Osteocyte (in vitro differentiated cells): Measurements from ENCODE around the gene ACR. TPM values are rescaled to one million over a fixed set of nuclear protein-coding genes. Genes with fewer than 3 reads are reported as not detected.
"Not testable (repeated sequence)": the region's sequence is repeated elsewhere in the genome, so short reads cannot be mapped to it uniquely, and the experiment has no call there.

Experiments used
- DNase-seq: peaks from one replicate; pipeline ENCODE4 v3.0.0; 2021; ENCODE audit warnings: mixed read lengths; ENCODE audit not compliant: unreplicated experiment; ENCODE audit errors: extremely low spot score
- H3K27ac Mint-ChIP-seq: one replicate; pipeline ENCODE4 v1.8.0; 2021; ENCODE audit warnings: mild to moderate bottlenecking, mixed read lengths; ENCODE audit not compliant: unreplicated experiment
- H3K27me3 Mint-ChIP-seq: one replicate; pipeline ENCODE4 v1.8.0; 2021; ENCODE audit warnings: mixed read lengths; ENCODE audit not compliant: unreplicated experiment
- H3K36me3 Mint-ChIP-seq: one replicate; pipeline ENCODE4 v1.8.0; 2021; ENCODE audit warnings: mixed read lengths; ENCODE audit not compliant: unreplicated experiment
- H3K4me1 Mint-ChIP-seq: one replicate; pipeline ENCODE4 v1.8.0; 2021; ENCODE audit warnings: mixed read lengths; ENCODE audit not compliant: unreplicated experiment
- H3K4me3 Mint-ChIP-seq: one replicate; pipeline ENCODE4 v1.8.0; 2021; ENCODE audit warnings: mild to moderate bottlenecking, moderate library complexity, mixed read lengths; ENCODE audit not compliant: unreplicated experiment
- H3K9me3 Mint-ChIP-seq: one replicate; pipeline ENCODE4 v1.8.0; 2021; ENCODE audit warnings: mixed read lengths; ENCODE audit not compliant: unreplicated experiment
- CTCF ChIP-seq: fragments of 200-600 bp; sonication (generic); IDR thresholded peaks from 2 replicates; pipeline ENCODE4 v1.5.0; 2021; ENCODE audit warnings: antibody characterized with exemption, mild to moderate bottlenecking, moderate library complexity
- total RNA-seq: library from RNA; stranded (reverse); gene quantifications from 2 replicates; pipeline ENCODE4 v1.2.1, GENCODE V29; 2021

The ACR gene
- total RNA-seq, 1 donor from 2014 or later = not detected

GRCh38 chr22:50756949-50757491 is 19.0 kb downstream of the ACR start:
- Mint-ChIP-seq H3K27me3 (peaks cover 19% of the 10 kb centered on the region), H3K27ac (peak overlapping the region; percentile 82), H3K4me3 (peak overlapping the region; percentile 88)
- not testable (repeated sequence) for H3K9me3 Mint-ChIP-seq, H3K4me1 Mint-ChIP-seq, H3K36me3 Mint-ChIP-seq
- peak; percentile 51 for TF ChIP-seq CTCF
- peak; percentile 80 for DNase-seq

- not testable (repeated sequence) for H3K4me1 Mint-ChIP-seq, H3K27me3 Mint-ChIP-seq, H3K4me3 Mint-ChIP-seq
Measured at GRCh38 chr22:50759597-50760341, 21.8 kb downstream of the ACR start.

GRCh38 chr22:50761829-50762228 is 23.8 kb downstream of the ACR start:
- not testable (repeated sequence) for H3K36me3 Mint-ChIP-seq, H3K9me3 Mint-ChIP-seq, H3K4me1 Mint-ChIP-seq, H3K4me3 Mint-ChIP-seq, H3K27ac Mint-ChIP-seq, H3K27me3 Mint-ChIP-seq, DNase-seq

More at GRCh38 chr22:50759597-50760341, 21.8 kb downstream of the ACR start:
- not testable (repeated sequence) for H3K36me3 Mint-ChIP-seq, H3K27ac Mint-ChIP-seq, H3K9me3 Mint-ChIP-seq, DNase-seq

- not testable (repeated sequence) for H3K4me3 Mint-ChIP-seq, DNase-seq, H3K9me3 Mint-ChIP-seq, H3K27me3 Mint-ChIP-seq, H3K4me1 Mint-ChIP-seq, H3K27ac Mint-ChIP-seq, H3K36me3 Mint-ChIP-seq
Measured at GRCh38 chr22:50764288-50764687, 26.3 kb downstream of the ACR start.

- TF ChIP-seq CTCF = peak; percentile 41
- H3K4me1 Mint-ChIP-seq, H3K27me3 Mint-ChIP-seq, H3K27ac Mint-ChIP-seq, H3K4me3 Mint-ChIP-seq, DNase-seq, H3K9me3 Mint-ChIP-seq, H3K36me3 Mint-ChIP-seq: not testable (repeated sequence)
Measured at GRCh38 chr22:50775132-50775531, 37.1 kb downstream of the ACR start.

- H3K9me3 Mint-ChIP-seq, H3K27ac Mint-ChIP-seq, H3K36me3 Mint-ChIP-seq, H3K27me3 Mint-ChIP-seq, DNase-seq, H3K4me3 Mint-ChIP-seq, H3K4me1 Mint-ChIP-seq: not testable (repeated sequence)
Measured at GRCh38 chr22:50777631-50778030, 39.6 kb downstream of the ACR start.

GRCh38 chr22:50780244-50780643 is 42.2 kb downstream of the ACR start:
- H3K4me3 Mint-ChIP-seq, H3K4me1 Mint-ChIP-seq, H3K27me3 Mint-ChIP-seq, H3K27ac Mint-ChIP-seq, H3K36me3 Mint-ChIP-seq, H3K9me3 Mint-ChIP-seq, DNase-seq: not testable (repeated sequence)

GRCh38 chr22:50782253-50782652 is 44.2 kb downstream of the ACR start:
- peak overlapping the region; percentile 59 for H3K4me3 Mint-ChIP-seq
- DNase-seq, H3K27me3 Mint-ChIP-seq, H3K27ac Mint-ChIP-seq, H3K9me3 Mint-ChIP-seq, H3K36me3 Mint-ChIP-seq, H3K4me1 Mint-ChIP-seq: not testable (repeated sequence)

- not testable (repeated sequence) for H3K4me1 Mint-ChIP-seq, H3K9me3 Mint-ChIP-seq, H3K27me3 Mint-ChIP-seq, H3K36me3 Mint-ChIP-seq
- peak within 1 kb of the TSS; percentile 89 for H3K4me3 Mint-ChIP-seq
- peak; percentile 97 for DNase-seq
- peak within 1 kb of the TSS; percentile 62 for H3K27ac Mint-ChIP-seq
Measured at GRCh38 chr22:50783033-50783879, 45.3 kb downstream of the ACR start, which contains the start of gene RABL2B. Gene RABL2B (minus strand): TSS chr22:50783636. CDS start chr22:50782294, 1,342 bp downstream.

- Mint-ChIP-seq H3K4me3 (peak overlapping the region; percentile 89), H3K27ac (peak overlapping the region; percentile 62)
- not testable (repeated sequence) for H3K9me3 Mint-ChIP-seq, H3K27me3 Mint-ChIP-seq, H3K36me3 Mint-ChIP-seq, H3K4me1 Mint-ChIP-seq
- DNase-seq = peak; percentile 38
Measured at GRCh38 chr22:50783880-50784276, 45.9 kb downstream of the ACR start.
